HG03095 (cell line): ENCODE results near the gene MARCKSL1.
A peak's percentile ranks its signal among the peaks of the same experiment; 100 is the strongest.
"Not testable (repeated sequence)": the region's sequence is repeated elsewhere in the genome, so short reads cannot be mapped to it uniquely, and the experiment has no call there.

ENCODE experiments used
- ATAC-seq: cut with Tn5 transposase; IDR thresholded peaks from one replicate; pipeline ENCODE4 v1.9.1; 2021; ENCODE audit warnings: moderate library complexity; ENCODE audit not compliant: unreplicated experiment

The MARCKSL1 gene, protein sequence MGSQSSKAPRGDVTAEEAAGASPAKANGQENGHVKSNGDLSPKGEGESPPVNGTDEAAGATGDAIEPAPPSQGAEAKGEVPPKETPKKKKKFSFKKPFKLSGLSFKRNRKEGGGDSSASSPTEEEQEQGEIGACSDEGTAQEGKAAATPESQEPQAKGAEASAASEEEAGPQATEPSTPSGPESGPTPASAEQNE

DNA sequence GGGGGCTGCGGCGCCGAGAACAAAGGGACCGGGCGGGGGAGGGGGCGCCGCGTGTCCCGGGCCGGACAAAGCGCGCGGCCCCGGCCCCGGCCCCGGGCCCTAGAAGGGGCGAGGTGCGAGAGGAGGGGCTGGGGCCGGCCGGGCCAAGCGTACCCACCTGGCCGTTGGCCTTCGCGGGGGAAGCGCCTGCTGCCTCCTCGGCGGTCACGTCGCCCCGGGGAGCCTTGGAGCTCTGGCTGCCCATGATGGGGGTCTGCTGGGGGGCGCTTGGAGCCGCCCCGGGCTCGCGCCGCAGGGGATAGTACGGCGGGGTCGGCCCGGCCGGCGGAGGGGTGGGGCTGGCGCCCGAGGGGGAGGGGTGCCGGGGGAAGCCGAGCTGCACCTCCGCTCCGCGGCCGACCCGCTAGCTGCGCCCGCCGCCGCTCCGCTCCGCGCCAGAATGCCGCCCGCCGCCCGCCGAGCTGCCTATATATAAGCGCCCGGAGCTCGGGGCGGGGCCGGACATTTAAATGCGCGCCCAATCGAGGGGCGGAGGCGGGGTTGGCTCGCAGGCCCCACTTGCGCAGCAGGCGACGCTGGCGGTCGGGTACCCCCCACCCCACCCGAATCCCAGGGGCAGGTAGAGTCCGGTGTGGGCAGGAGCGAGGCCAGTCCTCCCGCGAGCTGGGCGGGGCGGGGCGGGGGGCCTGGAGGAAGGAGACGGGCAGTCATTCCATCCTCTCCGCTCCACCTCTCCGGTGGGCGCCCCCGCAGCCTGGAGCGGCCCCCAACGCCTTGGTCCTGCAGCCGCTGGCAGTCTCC is at the start of gene MARCKSL1:
Gene MARCKSL1 (minus strand): TSS at position 444 of the 801 bp plus-strand sequence. CDS start 200 bp downstream, at position 244.
- peak; percentile 35 for ATAC-seq

DNA sequence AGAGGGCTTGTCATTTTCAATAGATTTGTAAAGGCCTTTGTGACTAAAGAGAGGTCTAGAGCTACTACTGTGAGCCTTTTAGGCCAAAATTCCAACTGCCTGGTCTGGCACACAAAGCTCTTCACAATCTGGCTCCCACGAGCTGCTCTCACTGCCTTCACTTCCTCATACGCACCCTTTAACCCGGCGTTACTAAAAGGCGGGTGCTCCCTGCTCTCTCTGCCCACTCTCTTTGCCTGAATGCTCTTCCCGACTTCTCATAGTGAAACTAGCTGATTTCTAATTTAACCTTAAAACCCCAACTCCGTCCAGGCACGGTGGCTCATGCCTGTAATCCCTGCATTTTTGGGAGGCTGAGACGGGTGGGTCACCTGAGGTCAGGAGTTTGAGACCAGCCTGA is 44.0 kb upstream of the MARCKSL1 start:
- no peak for ATAC-seq

DNA sequence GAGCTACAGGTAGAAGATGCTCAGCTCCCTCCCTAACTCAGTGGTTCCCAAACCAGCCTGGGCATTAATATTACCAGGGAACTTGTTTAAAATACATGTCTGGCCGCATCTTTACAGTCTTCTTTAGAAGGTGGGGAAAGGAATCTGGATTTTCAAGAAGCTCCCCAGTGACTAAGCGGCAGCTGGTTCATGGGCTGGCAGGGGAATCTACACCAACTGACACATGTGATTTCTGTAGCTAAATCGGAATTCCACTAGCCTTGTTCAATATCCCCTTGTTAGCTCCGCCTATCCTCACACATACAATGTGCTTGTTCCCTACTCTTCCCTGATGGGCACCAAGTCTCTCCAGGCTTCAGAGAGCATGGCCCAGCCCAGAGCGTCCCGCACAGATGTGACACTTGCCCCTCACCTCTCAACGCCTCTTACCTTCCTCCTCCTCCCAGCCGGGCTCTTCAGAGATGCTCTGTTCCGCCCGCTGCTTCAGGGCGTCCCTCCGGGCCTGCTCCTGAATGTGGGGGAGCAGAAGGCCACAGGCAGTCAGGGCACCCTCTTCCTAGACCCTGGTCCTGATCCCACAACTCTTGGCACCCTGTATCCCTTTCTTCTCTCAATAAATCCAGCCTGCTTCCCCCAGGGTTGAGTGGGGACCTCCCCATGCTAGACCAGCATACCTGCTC is 41.6 kb upstream of the MARCKSL1 start:
- ATAC-seq: no peak

DNA sequence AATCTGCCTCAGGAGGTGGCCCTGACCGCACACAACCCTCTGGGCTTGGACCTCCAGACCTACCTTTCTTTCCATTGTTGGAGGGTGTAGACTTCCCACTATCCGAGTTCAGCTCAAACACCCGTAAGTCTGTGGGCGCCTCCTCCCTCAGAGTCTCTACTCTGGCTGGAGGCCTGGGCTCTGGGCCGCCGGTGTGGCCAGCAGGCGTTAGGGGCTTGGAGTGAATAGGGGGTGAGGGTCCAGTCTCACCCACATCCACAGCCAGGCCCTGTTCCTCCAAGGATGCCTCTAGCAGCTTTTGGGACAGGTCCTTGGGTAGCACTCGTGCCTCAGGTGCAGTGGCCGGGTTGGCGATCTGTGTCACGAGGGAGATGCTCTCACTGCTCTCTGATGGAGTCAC is 40.2 kb upstream of the MARCKSL1 start:
- ATAC-seq: no peak

DNA sequence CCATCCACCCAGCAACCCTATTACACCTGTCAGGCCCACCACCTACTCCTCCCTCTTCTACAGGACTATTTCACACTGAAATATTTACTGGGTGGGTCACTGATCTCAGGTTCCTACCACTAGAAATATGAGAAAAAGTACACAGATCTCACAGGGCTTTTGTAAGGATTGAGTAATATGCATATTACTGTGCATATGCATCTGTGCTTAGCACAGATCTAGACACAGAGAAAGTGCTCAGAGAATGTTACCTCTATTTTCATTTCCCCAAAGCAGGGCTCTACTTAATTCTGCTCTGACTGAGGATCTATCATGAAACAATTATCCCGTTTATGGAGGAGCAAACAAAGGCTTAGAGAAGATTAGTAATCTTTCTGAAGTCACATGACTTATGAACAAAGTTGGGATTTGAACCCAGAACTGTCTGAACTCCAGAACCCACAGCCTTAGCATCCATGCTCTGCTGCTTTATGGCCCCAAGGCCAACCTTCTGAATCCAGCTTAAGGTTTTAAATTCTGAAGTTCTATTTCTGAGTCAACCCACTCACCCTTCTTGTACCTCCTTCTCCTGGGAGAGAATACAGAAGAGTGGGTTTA is 38.1 kb upstream of the MARCKSL1 start:
- no peak for ATAC-seq

DNA sequence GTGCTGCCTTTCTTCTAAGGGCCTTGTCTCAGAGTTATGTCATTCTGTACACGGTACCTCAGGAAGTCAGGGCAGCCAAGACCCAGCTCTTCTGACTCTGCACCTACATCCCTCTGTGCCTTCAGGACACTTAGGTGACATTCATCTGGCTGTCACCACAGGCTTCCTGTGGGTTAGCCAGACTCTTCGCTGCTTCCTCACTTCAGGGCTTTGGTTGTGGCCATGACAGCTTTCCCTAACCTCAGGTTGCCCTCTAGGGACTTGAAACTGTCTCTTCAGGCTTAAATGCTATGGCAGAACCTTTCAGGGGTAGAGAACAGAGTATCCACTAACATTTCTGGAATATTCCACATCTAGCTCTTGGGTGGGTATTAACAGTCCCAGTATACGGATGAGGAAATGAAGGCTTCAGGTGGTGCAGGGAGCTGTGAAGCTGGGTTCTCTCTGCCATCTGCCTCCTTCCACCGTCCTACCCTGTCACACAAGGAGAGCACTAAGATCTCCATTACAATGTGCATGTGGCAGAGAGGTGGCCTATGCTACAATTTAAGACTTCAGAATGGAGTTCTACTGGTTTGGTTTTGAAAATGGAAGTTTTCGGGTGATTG is 36.2 kb upstream of the MARCKSL1 start:
- no peak for ATAC-seq

DNA sequence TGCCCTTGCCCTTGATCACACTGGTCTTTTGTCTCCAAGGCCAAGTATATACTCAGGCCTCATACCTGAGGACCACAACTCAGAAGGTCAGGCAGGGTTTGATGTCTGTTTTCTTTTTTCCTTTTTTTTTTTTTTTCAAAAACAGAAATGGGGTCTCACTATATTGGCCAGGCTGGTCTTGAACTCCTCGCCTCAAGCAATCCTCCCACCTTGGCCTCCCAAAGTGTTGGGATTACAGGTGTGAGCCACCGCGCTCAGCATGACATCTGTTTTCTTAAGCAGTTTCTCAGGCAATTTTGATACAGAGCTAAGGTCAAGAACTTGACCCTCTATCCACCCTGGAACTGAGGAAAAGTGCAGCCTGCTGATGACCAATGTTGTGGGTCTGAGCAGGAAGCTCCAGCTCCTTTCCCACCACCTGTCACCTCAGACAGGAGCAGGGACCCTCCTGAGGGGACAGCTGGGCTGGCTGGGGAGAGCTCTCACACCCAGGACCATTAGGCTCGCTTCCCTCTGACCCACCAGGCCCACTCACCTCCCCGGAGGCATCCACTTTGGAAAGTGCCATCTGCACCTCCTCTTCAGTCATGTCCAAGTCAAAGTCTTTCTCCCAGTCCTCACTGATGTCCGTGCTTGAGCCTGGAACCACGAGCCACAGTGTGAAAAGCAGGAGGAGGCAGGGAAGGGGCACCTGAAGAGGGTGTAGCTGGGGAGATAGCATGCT is 32.0 kb upstream of the MARCKSL1 start:
- no peak for ATAC-seq

DNA sequence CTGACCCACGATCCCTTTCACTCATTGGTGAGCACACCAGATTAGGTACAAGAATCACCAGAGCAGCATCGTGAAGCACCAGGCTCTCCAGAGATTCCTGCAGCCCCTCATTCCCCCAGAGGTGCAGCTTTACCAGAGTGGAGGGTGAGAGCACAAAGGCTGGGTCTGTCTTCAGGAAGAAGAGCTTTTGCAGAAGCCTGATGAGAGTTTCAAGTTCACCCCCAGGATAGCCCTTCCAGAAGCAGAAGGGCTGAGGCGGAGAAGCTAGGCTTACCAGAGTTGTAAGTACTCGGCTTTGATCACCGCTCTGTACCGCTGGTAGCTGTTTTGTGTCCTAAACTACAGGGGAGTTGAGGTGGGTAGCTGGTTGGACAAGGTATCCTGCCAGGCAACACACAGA is 29.4 kb upstream of the MARCKSL1 start:
- no peak for ATAC-seq

DNA sequence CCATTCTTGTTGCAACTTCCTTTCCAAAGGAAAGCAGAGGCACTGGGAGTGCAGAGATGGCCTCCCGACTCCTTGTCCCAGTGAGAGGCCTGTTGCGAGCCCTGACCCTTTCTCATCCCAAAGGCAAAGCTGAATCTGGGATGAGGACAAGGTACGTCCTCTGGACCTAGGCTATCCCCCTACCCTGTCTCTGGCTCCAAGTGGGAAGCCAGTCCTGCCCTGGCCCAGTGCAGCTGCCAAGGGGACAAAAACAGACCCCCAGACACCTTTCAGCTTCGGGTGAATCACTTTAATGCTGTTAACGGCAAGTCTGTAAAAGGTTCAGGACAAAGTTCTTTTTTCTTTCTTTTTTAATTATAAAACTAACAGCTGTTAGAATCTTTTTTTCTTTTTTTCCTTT is 28.8 kb upstream of the MARCKSL1 start:
- ATAC-seq: no peak

DNA sequence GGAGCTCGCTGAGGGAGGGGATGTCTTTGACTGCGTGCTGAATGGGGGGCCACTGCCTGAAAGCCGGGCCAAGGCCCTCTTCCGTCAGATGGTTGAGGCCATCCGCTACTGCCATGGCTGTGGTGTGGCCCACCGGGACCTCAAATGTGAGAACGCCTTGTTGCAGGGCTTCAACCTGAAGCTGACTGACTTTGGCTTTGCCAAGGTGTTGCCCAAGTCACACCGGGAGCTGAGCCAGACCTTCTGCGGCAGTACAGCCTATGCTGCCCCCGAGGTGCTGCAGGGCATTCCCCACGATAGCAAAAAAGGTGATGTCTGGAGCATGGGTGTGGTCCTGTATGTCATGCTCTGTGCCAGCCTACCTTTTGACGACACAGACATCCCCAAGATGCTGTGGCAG is 27.7 kb upstream of the MARCKSL1 start:
- ATAC-seq: no peak

DNA sequence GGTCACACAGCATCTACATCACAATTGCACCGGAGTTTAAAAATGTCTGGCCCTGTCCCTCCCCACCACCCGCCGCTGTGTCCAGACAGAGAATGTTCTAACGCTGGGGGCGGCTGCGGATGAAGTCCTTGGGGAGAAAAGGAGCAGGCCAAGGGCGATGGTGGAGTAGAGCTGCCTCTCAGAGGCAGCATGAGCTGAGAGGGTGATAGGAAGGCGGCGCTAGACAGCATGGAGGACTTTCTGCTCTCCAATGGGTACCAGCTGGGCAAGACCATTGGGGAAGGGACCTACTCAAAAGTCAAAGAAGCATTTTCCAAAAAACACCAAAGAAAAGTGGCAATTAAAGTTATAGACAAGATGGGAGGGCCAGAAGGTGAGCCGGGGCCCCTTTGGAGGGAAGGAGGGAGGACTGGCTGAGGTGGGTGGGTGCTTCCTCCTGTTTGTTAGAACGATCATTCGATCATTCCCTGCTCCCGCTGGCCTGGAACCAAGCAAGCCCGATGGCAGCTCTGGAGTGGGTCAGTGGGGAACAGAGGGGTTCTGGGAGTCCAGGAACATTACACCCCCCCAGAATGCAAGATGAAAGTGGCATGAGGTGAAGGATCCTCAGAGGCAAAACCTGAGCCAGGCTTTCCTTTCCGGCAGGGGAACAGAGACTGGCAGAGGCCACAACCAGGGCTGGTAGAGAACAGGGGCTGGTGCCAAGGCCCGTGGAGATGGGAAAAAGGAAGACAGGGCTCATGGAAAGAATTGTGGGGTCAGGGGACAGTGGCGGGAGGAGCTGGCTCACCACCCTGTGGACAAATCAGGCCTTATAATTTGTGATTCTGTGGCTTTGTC is 26.7 kb upstream of the MARCKSL1 start, which contains the start of the genes FAM229A and TSSK3:
Gene FAM229A (minus strand): TSS at position 12 of the 840 bp plus-strand sequence. CDS start 394 bp downstream, outside the sequence.
Gene TSSK3 (plus strand): TSS at position 66 of the 840 bp plus-strand sequence. CDS start 163 bp downstream, at position 229.
- ATAC-seq: no peak

DNA sequence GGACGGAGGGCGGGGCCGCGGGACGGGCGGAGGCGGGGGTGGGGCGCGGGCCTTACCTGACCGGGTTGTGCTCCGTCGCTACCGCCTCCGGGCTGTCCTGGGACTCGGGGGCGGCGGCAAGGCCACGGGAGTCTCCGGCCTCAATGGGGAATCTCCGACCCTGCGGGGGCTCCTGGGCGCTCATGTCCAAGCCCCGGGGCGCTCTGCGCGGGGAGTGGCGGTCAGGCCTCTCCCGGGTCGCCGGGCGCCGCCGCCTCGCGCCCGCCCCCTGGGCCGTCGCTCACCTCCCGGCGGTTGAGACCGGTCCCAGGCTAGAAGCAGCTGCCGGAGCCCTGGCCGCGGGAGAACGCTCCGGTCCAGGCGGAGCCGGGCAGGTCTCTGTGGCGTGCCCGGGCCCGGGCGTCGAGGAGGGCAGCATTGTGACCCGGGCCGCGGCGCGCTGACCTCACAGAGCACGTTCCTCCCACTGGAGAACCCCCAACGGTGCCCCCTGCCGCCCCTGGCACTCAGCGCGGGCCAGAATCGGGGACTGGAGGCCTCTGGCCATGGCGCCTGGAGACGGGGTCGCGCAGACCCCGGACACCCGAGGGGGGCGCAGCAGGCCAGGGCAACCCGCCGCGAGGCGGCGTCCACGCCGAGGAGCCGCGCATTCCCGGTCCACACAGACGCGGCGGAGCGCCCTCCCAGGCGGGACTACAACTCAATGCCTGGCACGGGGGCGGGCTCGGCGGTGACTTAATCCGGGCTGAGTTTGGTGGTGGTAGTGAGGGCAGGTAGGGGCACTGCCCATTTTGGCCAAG is 25.8 kb upstream of the MARCKSL1 start:
- no peak for ATAC-seq

DNA sequence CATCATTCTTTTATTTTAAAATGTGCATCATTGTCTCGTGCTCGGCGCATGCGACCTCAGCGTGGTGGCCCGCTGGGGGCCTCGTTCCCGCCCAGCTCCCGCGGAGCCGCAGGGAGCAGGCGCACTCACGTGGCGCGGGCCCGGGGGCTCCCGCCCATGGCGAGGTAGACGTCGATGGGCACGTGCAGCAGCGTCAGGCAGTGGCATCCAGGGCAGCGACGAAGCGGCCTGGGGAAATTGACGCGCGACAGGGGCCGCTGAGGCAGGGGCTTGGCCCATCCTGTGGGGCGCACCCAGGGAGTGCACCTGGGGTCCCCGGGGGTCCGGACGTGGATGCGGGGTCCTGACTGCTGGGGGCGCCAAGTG is 25.3 kb upstream of the MARCKSL1 start:
- ATAC-seq: no peak

DNA sequence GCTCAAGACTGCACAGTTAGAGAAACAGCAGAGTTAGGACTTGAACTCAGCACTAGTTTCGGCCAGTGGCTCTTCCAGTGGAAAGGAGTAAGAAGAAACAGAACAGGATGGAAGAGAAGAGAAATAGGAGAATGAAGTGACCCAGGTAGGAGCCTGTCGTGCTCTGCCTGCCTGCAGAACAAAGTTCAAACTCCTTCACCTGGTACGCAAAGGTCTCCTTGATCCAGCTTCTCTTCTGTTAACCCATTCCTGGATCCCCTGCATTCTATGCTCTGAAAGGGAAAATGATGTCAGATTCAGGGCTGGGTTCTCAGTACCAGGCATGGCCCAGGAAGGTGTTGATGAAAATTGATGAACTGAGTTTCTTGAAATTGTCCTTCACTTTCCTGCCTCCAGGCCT is 22.4 kb upstream of the MARCKSL1 start:
- ATAC-seq: no peak

DNA sequence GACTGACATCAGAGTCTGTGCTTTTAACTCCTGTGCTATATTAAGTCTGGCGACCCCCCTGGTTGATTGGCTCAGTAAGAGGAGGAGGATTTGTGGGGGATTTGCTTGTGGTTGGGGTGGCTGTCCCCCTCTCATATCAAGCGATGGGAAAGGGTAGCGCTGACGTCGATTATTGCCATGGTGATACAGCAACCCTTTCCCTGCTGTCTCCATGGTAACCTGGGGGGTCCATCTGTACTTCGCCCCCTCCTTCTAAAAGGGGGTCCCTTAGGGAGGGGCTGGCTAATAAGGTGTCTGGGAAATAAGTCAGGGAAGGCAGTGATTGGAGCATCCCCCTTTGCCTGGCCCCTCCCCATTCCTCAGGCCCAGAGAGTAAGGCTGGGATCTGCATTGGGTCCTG is 21.6 kb upstream of the MARCKSL1 start:
- no peak for ATAC-seq

DNA sequence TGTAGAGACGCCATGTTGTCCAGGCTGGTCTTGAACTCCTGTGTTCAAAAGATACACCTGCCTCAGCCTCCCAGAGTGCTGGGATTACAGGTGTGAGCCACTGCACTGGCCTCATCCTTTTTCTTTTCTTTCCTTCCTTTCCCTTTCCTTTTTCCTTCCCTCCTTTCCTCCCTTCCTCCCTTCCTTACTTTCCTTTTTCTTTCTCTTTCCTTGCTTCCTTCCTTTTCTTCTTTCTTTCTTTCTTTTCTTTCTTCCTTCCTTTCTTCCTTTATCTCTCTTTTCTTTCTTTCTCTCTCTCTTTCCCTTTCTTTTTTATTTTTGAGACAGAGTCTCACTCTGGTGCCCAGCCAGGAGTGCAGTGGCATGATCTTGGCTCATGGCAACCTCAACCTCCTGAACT is 20.4 kb upstream of the MARCKSL1 start:
- ATAC-seq: no peak

DNA sequence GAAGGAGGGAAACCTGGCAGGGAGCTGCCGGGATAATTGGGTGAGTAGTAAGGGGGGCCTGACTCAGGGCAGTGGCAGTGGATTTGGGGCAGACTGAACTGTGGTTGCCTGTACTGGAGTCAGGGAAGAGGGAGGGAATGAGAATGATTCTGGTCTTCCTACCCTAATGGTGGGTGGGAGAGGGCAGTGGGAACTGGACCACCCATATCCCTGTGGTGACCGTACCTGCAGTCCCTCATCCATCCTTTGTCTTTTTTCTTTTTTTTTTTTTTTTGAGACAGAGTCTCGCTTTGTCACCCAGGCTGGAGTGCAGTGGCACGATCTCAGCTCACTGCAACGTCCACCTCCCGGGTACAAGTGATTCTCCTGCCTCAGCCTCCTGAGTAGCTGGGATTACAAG is 19.7 kb upstream of the MARCKSL1 start:
- ATAC-seq: not testable (repeated sequence)

DNA sequence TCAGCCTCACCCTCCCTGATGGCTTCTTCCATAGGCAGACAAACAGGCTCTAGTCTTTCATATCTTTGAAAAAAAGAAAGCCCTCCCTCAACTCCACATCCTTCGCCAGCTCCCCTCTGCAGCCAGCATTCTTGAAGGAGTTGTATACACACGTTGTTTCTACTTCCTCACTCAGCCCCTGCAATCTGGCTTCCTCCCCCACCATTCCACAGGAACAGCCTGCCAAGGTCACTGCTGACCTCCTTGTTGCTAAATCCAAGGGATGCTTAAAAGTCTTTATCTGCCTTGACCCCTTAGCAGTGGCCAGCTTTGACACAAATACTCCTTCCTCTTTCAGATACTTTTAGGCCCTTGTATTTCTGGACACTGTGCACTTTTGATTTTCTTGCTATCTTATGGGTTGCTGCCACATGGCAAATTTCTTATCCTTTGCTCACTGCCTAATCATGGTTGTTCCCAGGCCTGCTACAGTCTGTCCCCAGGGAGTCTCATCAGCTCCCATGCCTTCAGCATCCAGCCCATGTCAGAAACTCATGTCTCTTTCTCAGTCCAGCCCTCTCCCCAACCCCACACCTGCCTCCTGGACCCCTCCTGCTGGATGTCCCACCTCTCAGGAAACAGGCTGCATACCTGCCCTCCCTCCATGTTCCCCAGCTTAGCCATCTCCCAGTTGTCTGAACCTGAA is 18.0 kb upstream of the MARCKSL1 start:
- ATAC-seq: no peak
